MCF 10A (cell line): ENCODE results near the gene S100Z. TPM values are rescaled to one million over a fixed set of nuclear protein-coding genes. Genes with fewer than 3 reads are reported as not detected.

Experiments
- BruUV-seq: library from RNA; stranded (reverse); fragments of 400-500 nt; replicated peaks from 2 replicates; lab custom pipeline; 2021; lab: Mats Ljungman, UMichigan
- CTCF ChIA-PET: fragments of 300-600 bp; sonication (Branson Sonifier 250); formaldehyde crosslinking; extraction: SDS; loops from one replicate; lab custom pipeline; 2021; ENCODE audit warnings: antibody characterized with exemption, inconsistent platforms; lab: Yijun Ruan, JAX
- POLR2A ChIA-PET: fragments of 300-600, 350-650 bp; sonication (Branson Sonifier 250); formaldehyde crosslinking; extraction: SDS; loops from one replicate; lab custom pipeline; 2020; ENCODE audit warnings: antibody characterized with exemption, inconsistent platforms; lab: Yijun Ruan, JAX
- DNase-seq: peaks from one replicate; pipeline ENCODE4 v3.0.0-alpha.2; 2018; ENCODE audit not compliant: unreplicated experiment
- H3K27ac Mint-ChIP-seq: one replicate; pipeline ENCODE4 v1.8.0; 2022; ENCODE audit warnings: mild to moderate bottlenecking, low read depth, mixed read lengths; ENCODE audit not compliant: unreplicated experiment
- H3K27me3 Mint-ChIP-seq: one replicate; pipeline ENCODE4 v1.8.0; 2022; ENCODE audit warnings: mixed read lengths; ENCODE audit not compliant: insufficient read depth, unreplicated experiment
- H3K36me3 Mint-ChIP-seq: one replicate; pipeline ENCODE4 v1.8.0; 2022; ENCODE audit warnings: mild to moderate bottlenecking, moderate library complexity, mixed read lengths; ENCODE audit not compliant: insufficient read depth, unreplicated experiment
- H3K4me1 Mint-ChIP-seq: one replicate; pipeline ENCODE4 v1.8.0; 2022; ENCODE audit warnings: mixed read lengths; ENCODE audit not compliant: insufficient read depth, unreplicated experiment
- H3K4me3 Mint-ChIP-seq: one replicate; pipeline ENCODE4 v1.8.0; 2022; ENCODE audit warnings: mild to moderate bottlenecking, moderate library complexity, mixed read lengths; ENCODE audit not compliant: unreplicated experiment
- H3K9me3 Mint-ChIP-seq: one replicate; pipeline ENCODE4 v1.8.0; 2022; ENCODE audit warnings: mixed read lengths; ENCODE audit not compliant: unreplicated experiment
- CTCF ChIP-seq: fragments of 200-600 bp; IDR thresholded peaks from one replicate; pipeline ENCODE4 v1.8.0; 2022; ENCODE audit warnings: antibody characterized with exemption, mild to moderate bottlenecking; ENCODE audit not compliant: unreplicated experiment
- intact Hi-C: fragments of 100-400 bp; cut with micrococcal nuclease; formaldehyde crosslinking; loops from 2 replicates; pipeline ENCODE4 v1.14.1; 2022
- total RNA-seq: library from RNA; stranded (reverse); gene quantifications from 2 replicates; pipeline ENCODE4 v1.2.3, GENCODE V29; 2022

The S100Z gene
- total RNA-seq, 1 experiment from 2014 or later = not detected

DNA sequence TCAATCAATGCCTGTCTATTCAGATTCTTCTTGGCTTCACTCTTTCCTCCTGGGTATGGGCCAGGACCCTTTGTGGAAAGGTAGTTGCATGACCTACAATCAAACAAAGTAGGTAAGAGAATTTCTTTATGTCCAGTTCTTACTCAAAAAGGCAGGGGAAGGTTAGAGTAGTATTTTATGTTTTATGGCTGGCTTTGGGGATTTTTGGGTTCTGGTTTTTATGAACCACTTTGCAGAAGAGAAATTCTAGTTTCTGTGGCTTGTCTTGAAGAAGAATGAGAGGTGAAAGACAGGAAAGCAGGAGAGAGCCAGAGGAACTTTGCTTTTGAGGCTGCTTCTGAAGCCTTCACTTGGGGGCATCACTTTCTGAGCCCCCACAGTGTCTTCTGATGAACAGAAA lies 88.4 kb downstream of the S100Z start:
- Mint-ChIP-seq H3K4me1 (peaks cover 7% of the 10 kb centered on the region), H3K4me3 (no peak overlapping the region), H3K36me3 (no peaks in the 10 kb centered on the region), H3K27ac (no peak overlapping the region), H3K27me3 (no peaks in the 10 kb centered on the region), H3K9me3 (no peaks in the 10 kb centered on the region)
- no peak for DNase-seq
- BruUV-seq = no TSS peak
- POLR2A ChIA-PET = no interaction called here
- TF ChIP-seq CTCF = no peak
- CTCF ChIA-PET = interaction anchor here (0.6 to 0.7 kb wide), 3 partner anchors 14 to 361 kb away, joined by 3 to 6 read pairs (median 4); no protein-coding TSS in a partner anchor
- intact Hi-C loops = no loop called here

- POLR2A ChIA-PET = no interaction called here
- CTCF ChIA-PET = no interaction called here
- DNase-seq = no peak
- Mint-ChIP-seq H3K4me1 (peaks cover 7% of the 10 kb centered on the region), H3K27ac (no peak overlapping the region), H3K9me3 (no peaks in the 10 kb centered on the region), H3K27me3 (no peaks in the 10 kb centered on the region), H3K36me3 (no peaks in the 10 kb centered on the region), H3K4me3 (no peak overlapping the region)
- BruUV-seq = no TSS peak
- intact Hi-C loops = no loop called here
- TF ChIP-seq CTCF = no peak
These were observed 91.2 kb downstream of the S100Z start for GRCh38 chr5:76941000-76941399.

- Mint-ChIP-seq H3K27ac (no peak overlapping the region), H3K4me1 (peaks cover 7% of the 10 kb centered on the region), H3K4me3 (no peak overlapping the region), H3K36me3 (no peaks in the 10 kb centered on the region), H3K27me3 (no peaks in the 10 kb centered on the region), H3K9me3 (no peaks in the 10 kb centered on the region)
- TF ChIP-seq CTCF = no peak
- intact Hi-C loops = no loop called here
- CTCF ChIA-PET = no interaction called here
- BruUV-seq = no TSS peak
- DNase-seq = no peak
- POLR2A ChIA-PET = no interaction called here
These were observed 91.6 kb downstream of the S100Z start for GRCh38 chr5:76941442-76941841.

GRCh38 chr5:76942581-76942980 lies 92.8 kb downstream of the S100Z start:
- no TSS peak for BruUV-seq
- peak; percentile 25 for DNase-seq
- H3K4me3 Mint-ChIP-seq = no peak overlapping the region

More at GRCh38 chr5:76942581-76942980, 92.8 kb downstream of the S100Z start:
- Mint-ChIP-seq H3K9me3 (no peaks in the 10 kb centered on the region), H3K27ac (no peak overlapping the region), H3K4me1 (peaks cover 7% of the 10 kb centered on the region), H3K36me3 (no peaks in the 10 kb centered on the region), H3K27me3 (no peaks in the 10 kb centered on the region)
- intact Hi-C loops = no loop called here
- POLR2A ChIA-PET = no interaction called here
- TF ChIP-seq CTCF = no peak
- CTCF ChIA-PET = no interaction called here
